ENCODE measurements around the gene ANKMY2. TPM values are rescaled to one million over a fixed set of nuclear protein-coding genes. Genes with fewer than 3 reads are reported as not detected.

The ANKMY2 gene
- total and polyA plus RNA-seq, 7 donors: 11.9 to 21.1 (median 16.4) TPM

GRCh38 chr7:16558761-16559302, 86.7 kb downstream of the ANKMY2 start:
- 95 to 97% methylated on average over 4 of the region's 4 CpGs for WGBS, 2 donors

GRCh38 chr7:16556359-16556758, 89.2 kb downstream of the ANKMY2 start:
- Histone ChIP-seq H3K27me3 (no peaks in the 10 kb centered on the region), H3K4me3 (no peak overlapping the region), H3K9me3 (no peaks in the 10 kb centered on the region), H3K27ac (no peak overlapping the region), H3K4me1 (no peaks in the 10 kb centered on the region), H3K36me3 (no peaks in the 10 kb centered on the region)
- WGBS, 2 donors: 93 to 97% methylated on average over 2 of the region's 2 CpGs
- DNase-seq: no peak
- intact Hi-C loops (cut with DNase I): no loop called here
- TF ChIP-seq CTCF (IDR thresholded peaks at IDR 0.05) (no peak), POLR2AphosphoS5 (IDR thresholded peaks at IDR 0.05) (no peak), POLR2A (IDR thresholded peaks at IDR 0.05) (no peak), EP300 (IDR thresholded peaks at IDR 0.05) (no peak)

More at GRCh38 chr7:16558761-16559302, 86.7 kb downstream of the ANKMY2 start:
- Histone ChIP-seq H3K4me3 (no peak overlapping the region), H3K4me1 (peaks cover 0 to under 1% (median 0%) of the 10 kb centered on the region in 4 donors), H3K27ac (no peak overlapping the region), H3K9me3 (no peaks in the 10 kb centered on the region), H3K27me3 (no peaks in the 10 kb centered on the region), H3K36me3 (no peaks in the 10 kb centered on the region)
- DNase-seq: no peak
- intact Hi-C loops (cut with DNase I): no loop called here
- TF ChIP-seq CTCF (IDR thresholded peaks at IDR 0.05) (no peak), POLR2A (IDR thresholded peaks at IDR 0.05) (no peak), EP300 (IDR thresholded peaks at IDR 0.05) (no peak), POLR2AphosphoS5 (IDR thresholded peaks at IDR 0.05) (no peak)

- no peak for DNase-seq
- TF ChIP-seq EP300 (IDR thresholded peaks at IDR 0.05) (no peak), POLR2AphosphoS5 (IDR thresholded peaks at IDR 0.05) (no peak), CTCF (IDR thresholded peaks at IDR 0.05) (no peak), POLR2A (IDR thresholded peaks at IDR 0.05) (no peak)
- no peak overlapping the region for H3K27ac ChIP-seq
- no peak overlapping the region for H3K4me3 ChIP-seq
- H3K36me3 ChIP-seq: no peaks in the 10 kb centered on the region
- intact Hi-C loops (cut with DNase I): no loop called here
- no peaks in the 10 kb centered on the region for H3K27me3 ChIP-seq
- H3K4me1 ChIP-seq: no peaks in the 10 kb centered on the region
- 88 to 91% methylated on average over 10 of the region's 10 CpGs for WGBS, 2 donors
- H3K9me3 ChIP-seq: no peaks in the 10 kb centered on the region
Observed at GRCh38 chr7:16554518-16555236, 90.9 kb downstream of the ANKMY2 start.

- Histone ChIP-seq H3K4me3 (no peak overlapping the region), H3K9me3 (no peaks in the 10 kb centered on the region), H3K4me1 (no peaks in the 10 kb centered on the region), H3K27ac (no peak overlapping the region), H3K27me3 (no peaks in the 10 kb centered on the region), H3K36me3 (no peaks in the 10 kb centered on the region)
- WGBS, 2 donors: 30 to 75% methylated on average over 1 of the region's 1 CpG
- TF ChIP-seq POLR2A (IDR thresholded peaks at IDR 0.05) (no peak), CTCF (IDR thresholded peaks at IDR 0.05) (no peak), EP300 (IDR thresholded peaks at IDR 0.05) (no peak), POLR2AphosphoS5 (IDR thresholded peaks at IDR 0.05) (no peak)
- intact Hi-C loops (cut with DNase I): no loop called here
- no peak for DNase-seq
Observed at GRCh38 chr7:16550671-16551070, 94.9 kb downstream of the ANKMY2 start.

Other genes with a start within 250 kb of the ANKMY2 start
- 1 to 10 TPM; 3.9 to 6.0 (median 4.5) TPM for gene CRPPA, start 224.2 kb downstream of the ANKMY2 start, total RNA-seq
- 1 to 10 TPM in 1 of 3 donors, under 1 TPM in 2; 0.23 to 1.2 (median 0.48) TPM for gene CRPPA, start 224.2 kb downstream of the ANKMY2 start, polyA plus RNA-seq
- 1 to 10 TPM in 3 of 4 donors, under 1 TPM in 1; 0.36 to 8.7 (median 4.0) TPM for gene SOSTDC1, start 180.0 kb downstream of the ANKMY2 start, total RNA-seq
- 1 to 10 TPM; 1.8 to 3.0 (median 2.5) TPM for gene SOSTDC1, start 180.0 kb downstream of the ANKMY2 start, polyA plus RNA-seq
- not detected for gene LRRC72, start 118.9 kb downstream of the ANKMY2 start, total RNA-seq
- not detected for gene LRRC72, start 118.9 kb downstream of the ANKMY2 start, polyA plus RNA-seq
- 10 to 100 TPM; 49.7 to 65.4 (median 58.9) TPM for gene BZW2, start 427 bp upstream of the ANKMY2 start, total RNA-seq
- 10 to 100 TPM; 51.1 to 70.7 (median 63.8) TPM for gene BZW2, start 427 bp upstream of the ANKMY2 start, polyA plus RNA-seq
- 1 to 10 TPM; 2.2 to 6.4 (median 3.2) TPM for gene TSPAN13, start 108.0 kb upstream of the ANKMY2 start, total RNA-seq
- gene TSPAN13, start 108.0 kb upstream of the ANKMY2 start, polyA plus RNA-seq: 10 to 100 TPM; 51.8 to 68.5 (median 65.5) TPM
- gene AGR2, start 159.2 kb upstream of the ANKMY2 start, total RNA-seq: not detected
- 1,000 to 10,000 TPM in 1 of 3 donors, 100 to 1,000 TPM in 2; 345 to 1,393 (median 370) TPM for gene AGR2, start 159.2 kb upstream of the ANKMY2 start, polyA plus RNA-seq
- 1 to 10 TPM in 1 of 4 donors, not detected in 3; 4.6 TPM for gene AGR3, start 236.2 kb upstream of the ANKMY2 start, total RNA-seq
- 100 to 1,000 TPM; 168 to 216 (median 178) TPM for gene AGR3, start 236.2 kb upstream of the ANKMY2 start, polyA plus RNA-seq

Measured in sigmoid colon (tissue), 7 donors.